ENCODE data around the gene SOX13. TPM values are rescaled to one million over a fixed set of nuclear protein-coding genes. Genes with fewer than 3 reads are reported as not detected.

Gene SOX13
- total and polyA plus RNA-seq, 2 of the 4 experiments (the other 2 are of a cell fraction), result 0.54 to 3.5 TPM

DNA sequence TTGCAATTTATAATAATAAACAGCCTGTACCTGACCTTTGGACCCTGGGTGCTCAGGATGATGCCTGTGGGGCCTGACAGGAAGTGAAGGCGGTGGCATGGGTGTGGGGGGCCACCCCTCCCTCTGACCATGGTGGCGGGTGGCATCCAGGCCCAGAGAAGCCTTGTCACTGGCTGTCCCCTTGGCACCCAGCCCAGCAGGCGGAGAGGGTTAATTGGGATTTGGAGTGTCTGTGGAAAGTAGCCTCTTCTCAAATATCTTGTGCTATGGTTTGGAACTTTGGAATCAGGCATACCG is 20.5 kb downstream of the SOX13 start:
- H2BK5ac ChIP-seq (ENCODE audit: low read depth, low read length, poor library complexity, severe bottlenecking), result no peak overlapping the region
- no peak overlapping the region for H3K4me3 ChIP-seq (ENCODE audit: insufficient read depth, low read depth, low read length)
- no peaks in the 10 kb centered on the region for H4K20me1 ChIP-seq (ENCODE audit: insufficient read depth, low read length)
- H3K4ac ChIP-seq (ENCODE audit: low read depth, low read length), result no peak overlapping the region
- no peak overlapping the region for H3K56ac ChIP-seq (ENCODE audit: extremely low read depth, insufficient read depth, low read length)
- no peaks in the 10 kb centered on the region for H3K36me3 ChIP-seq (ENCODE audit: control insufficient read depth, insufficient read depth, low read length)
- no peaks in the 10 kb centered on the region for H3K9me3 ChIP-seq (ENCODE audit: control insufficient read depth, insufficient read depth, low read length)
- H2AFZ ChIP-seq (replicated peaks; ENCODE audit: low read length, poor library complexity), result no peak overlapping the region
- WGBS, 2 experiments (ENCODE audit: extremely low coverage in 2 of 2, insufficient read length in 1 of 2), result no CpG with 5 or more reads among the region's 4 CpGs
- H3K27ac ChIP-seq (ENCODE audit: insufficient read depth, low read length), result no peak overlapping the region
- H2BK20ac ChIP-seq (ENCODE audit: low read depth, low read length), result no peak overlapping the region
- H2AK9ac ChIP-seq (replicated peaks; ENCODE audit: low read depth, low read length, poor library complexity), result no peak overlapping the region
- peaks cover 0 to 5% of the 10 kb centered on the region in 2 experiments; a peak in 1 of 4 replicates for H3K79me1 ChIP-seq (ENCODE audit: low read depth in 1 of 2, low read length in 2 of 2)
- H2BK15ac ChIP-seq (ENCODE audit: low read depth, low read length), result no peak overlapping the region
- no peak overlapping the region for H3K23ac ChIP-seq (ENCODE audit: low read depth, low read length)
- BruUV-seq (replicated peaks), result no TSS peak
- dilution Hi-C loops (cut with HindIII; ENCODE audit: low sequenced_read_pairs, unreplicated experiment) (no loop called here), in situ Hi-C loops (cut with MboI; ENCODE audit: low sequenced_read_pairs) (no loop called here), intact Hi-C loops (cut with micrococcal nuclease) (no loop called here)
- ATAC-seq (ENCODE audit: low read depth), result no peak
- no peak overlapping the region for H2BK120ac ChIP-seq (ENCODE audit: low read depth, low read length)
- H3K4me2 ChIP-seq (ENCODE audit: low read depth, low read length), result no peak overlapping the region
- peaks cover 4% of the 10 kb centered on the region; the same call in 1 of the 2 replicates for H3K4me1 ChIP-seq (ENCODE audit: control insufficient read depth, insufficient read depth, low read length)
- no peak overlapping the region for H3K9ac ChIP-seq (ENCODE audit: low read depth, low read length)
- no peak overlapping the region for H4K8ac ChIP-seq (ENCODE audit: low read depth in 2 of 2, low read length in 2 of 2)
- DNase-seq, result no peak
- H3K9me1 ChIP-seq (ENCODE audit: insufficient read depth, low read length), result no peaks in the 10 kb centered on the region
- H3K27me3 ChIP-seq (ENCODE audit: control insufficient read depth, insufficient read depth, low read length), result no peaks in the 10 kb centered on the region
- no peak overlapping the region for H3K18ac ChIP-seq (ENCODE audit: low read depth, low read length)
- no peak overlapping the region for H2AK5ac ChIP-seq (ENCODE audit: low read depth, low read length)
- ChIA-PET POLR2A (ENCODE audit: unreplicated experiment) (no interaction called here), CTCF (no interaction called here)
- TF ChIP-seq SMC3 (IDR thresholded peaks at IDR 0.05; ENCODE audit: low read depth, low read length) (no peak), RAD21 (IDR thresholded peaks at IDR 0.05; ENCODE audit: low read length) (no peak), BHLHE40 (IDR thresholded peaks at IDR 0.05; ENCODE audit: low read depth, low read length) (no peak), FOS (IDR thresholded peaks at IDR 0.05; ENCODE audit: low read depth, low read length) (no peak), MAZ (IDR thresholded peaks at IDR 0.05; ENCODE audit: borderline replicate concordance, low read depth, low read length) (no peak), RCOR1 (IDR thresholded peaks at IDR 0.05; ENCODE audit: insufficient replicate concordance, low read length) (no peak), POLR2A (IDR thresholded peaks at IDR 0.05; ENCODE audit: low read depth, low read length) (no peak), CEBPB (IDR thresholded peaks at IDR 0.05; ENCODE audit: low read depth, low read length) (no peak), MAFK (IDR thresholded peaks at IDR 0.05; ENCODE audit: low read depth, low read length) (no peak), RFX5 (IDR thresholded peaks at IDR 0.05; ENCODE audit: low read depth, low read length) (no peak)
- TF ChIP-seq, protein P1, sequence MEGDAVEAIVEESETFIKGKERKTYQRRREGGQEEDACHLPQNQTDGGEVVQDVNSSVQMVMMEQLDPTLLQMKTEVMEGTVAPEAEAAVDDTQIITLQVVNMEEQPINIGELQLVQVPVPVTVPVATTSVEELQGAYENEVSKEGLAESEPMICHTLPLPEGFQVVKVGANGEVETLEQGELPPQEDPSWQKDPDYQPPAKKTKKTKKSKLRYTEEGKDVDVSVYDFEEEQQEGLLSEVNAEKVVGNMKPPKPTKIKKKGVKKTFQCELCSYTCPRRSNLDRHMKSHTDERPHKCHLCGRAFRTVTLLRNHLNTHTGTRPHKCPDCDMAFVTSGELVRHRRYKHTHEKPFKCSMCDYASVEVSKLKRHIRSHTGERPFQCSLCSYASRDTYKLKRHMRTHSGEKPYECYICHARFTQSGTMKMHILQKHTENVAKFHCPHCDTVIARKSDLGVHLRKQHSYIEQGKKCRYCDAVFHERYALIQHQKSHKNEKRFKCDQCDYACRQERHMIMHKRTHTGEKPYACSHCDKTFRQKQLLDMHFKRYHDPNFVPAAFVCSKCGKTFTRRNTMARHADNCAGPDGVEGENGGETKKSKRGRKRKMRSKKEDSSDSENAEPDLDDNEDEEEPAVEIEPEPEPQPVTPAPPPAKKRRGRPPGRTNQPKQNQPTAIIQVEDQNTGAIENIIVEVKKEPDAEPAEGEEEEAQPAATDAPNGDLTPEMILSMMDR (conservative IDR thresholded peaks at IDR 0.05; ENCODE audit: low read depth, low read length), result no peak
- no peak overlapping the region for H4K91ac ChIP-seq (ENCODE audit: insufficient read depth, low read depth, low read length)
- H4K5ac ChIP-seq (ENCODE audit: low read depth, low read length), result no peak overlapping the region
- H3K14ac ChIP-seq (replicated peaks; ENCODE audit: low read depth, low read length), result no peak overlapping the region
